Neural cell (in vitro differentiated cells): ENCODE data around the gene ZNF263. TPM values are rescaled to one million over a fixed set of nuclear protein-coding genes. Genes with fewer than 3 reads are reported as not detected.

ENCODE experiments used
- H2AFZ ChIP-seq: fragments of 200-600, 300-800 bp; sonication (generic), shearing (Covaris generic); 2 replicates; pipeline ENCODE4 v1.6.0; 2014; ENCODE audit warnings: low read depth, mild to moderate bottlenecking, antibody characterized with exemption, low read length, moderate library complexity
- H3F3A ChIP-seq: fragments of 200-600 bp; shearing (Covaris generic); 2 replicates; pipeline ENCODE4 v1.6.1; 2016; ENCODE audit warnings: mild to moderate bottlenecking, moderate library complexity, mixed read lengths, antibody characterized with exemption, low read length; ENCODE audit not compliant: insufficient read depth, poor library complexity, severe bottlenecking
- H3K27ac ChIP-seq: fragments of 200-600, 300-800 bp; sonication (generic), shearing (Covaris generic); 2 replicates; pipeline ENCODE4 v1.5.1; 2014; ENCODE audit warnings: mild to moderate bottlenecking, low read length, moderate library complexity
- H3K27me3 ChIP-seq: fragments of 300-800, 200-600 bp; sonication (generic), shearing (Covaris generic); 2 replicates; pipeline ENCODE4 v1.6.0; 2014; ENCODE audit warnings: mild to moderate bottlenecking, low read depth, low read length, moderate library complexity; ENCODE audit not compliant: insufficient read depth
- H3K36me3 ChIP-seq: fragments of 300-800, 200-600 bp; sonication (generic), shearing (Covaris generic); 2 replicates; pipeline ENCODE4 v1.5.1; 2014; ENCODE audit warnings: mild to moderate bottlenecking, antibody characterized with exemption, low read length, moderate library complexity; ENCODE audit not compliant: insufficient read depth
- H3K4me2 ChIP-seq: fragments of 300-800, 200-600 bp; sonication (generic), shearing (Covaris generic); 2 replicates; pipeline ENCODE4 v1.6.0; 2014; ENCODE audit warnings: mild to moderate bottlenecking, low read length
- H3K4me3 ChIP-seq: fragments of 300-800, 200-600 bp; sonication (generic), shearing (Covaris generic); 2 replicates; pipeline ENCODE4 v1.5.1; 2014; ENCODE audit warnings: mild to moderate bottlenecking, low read length, moderate library complexity
- H3K79me2 ChIP-seq: fragments of 200-600 bp; shearing (Covaris generic); replicated peaks from 2 replicates; pipeline ENCODE4 v1.6.0; 2014; ENCODE audit warnings: mild to moderate bottlenecking, low read length, moderate library complexity; ENCODE audit not compliant: insufficient read depth
- H3K9ac ChIP-seq: fragments of 300-800, 200-600 bp; sonication (generic), shearing (Covaris generic); 2 replicates; pipeline ENCODE4 v1.6.1; 2016; ENCODE audit warnings: mild to moderate bottlenecking, low read length, mixed read lengths
- H3K9me2 ChIP-seq: fragments of 200-600 bp; shearing (Covaris generic); 2 replicates; pipeline ENCODE4 v1.6.1; 2016; ENCODE audit warnings: mild to moderate bottlenecking, low read length, mixed read lengths; ENCODE audit not compliant: insufficient read depth
- H3K9me3 ChIP-seq: fragments of 200-600, 300-800 bp; sonication (generic), shearing (Covaris generic); 2 replicates; pipeline ENCODE4 v1.6.1; 2016; ENCODE audit warnings: mild to moderate bottlenecking, mixed run types, low read length, moderate library complexity, mixed read lengths
- H4K20me1 ChIP-seq: fragments of 200-600 bp; shearing (Covaris generic); 2 replicates; pipeline ENCODE4 v1.6.1; 2016; ENCODE audit warnings: mild to moderate bottlenecking, mixed run types; ENCODE audit not compliant: insufficient read depth
- CTCF ChIP-seq: fragments of 450-650 bp; IDR thresholded peaks from 2 replicates; pipeline ENCODE4 v1.5.1; 2014; ENCODE audit warnings: antibody characterized with exemption, mild to moderate bottlenecking, moderate library complexity; ENCODE audit not compliant: poor library complexity, severe bottlenecking
- EP300 ChIP-seq: fragments of 450-650 bp; conservative IDR thresholded peaks from 2 replicates; pipeline ENCODE4 v1.6.1; 2014; ENCODE audit warnings: antibody characterized with exemption, mild to moderate bottlenecking, moderate library complexity; ENCODE audit not compliant: poor library complexity, severe bottlenecking
- EZH2 ChIP-seq: fragments of 200-600, 300-800 bp; shearing (Covaris generic), sonication (generic); IDR thresholded peaks from 2 replicates; pipeline ENCODE4 v1.6.1; 2014; ENCODE audit warnings: antibody characterized with exemption, low read length, borderline replicate concordance, mild to moderate bottlenecking; ENCODE audit not compliant: insufficient read depth, poor library complexity, severe bottlenecking
- MXI1 ChIP-seq: fragments of 450-650 bp; conservative IDR thresholded peaks from 2 replicates; pipeline ENCODE4 v1.6.1; 2014; ENCODE audit warnings: antibody characterized with exemption, mild to moderate bottlenecking; ENCODE audit not compliant: poor library complexity, severe bottlenecking
- POLR2AphosphoS5 ChIP-seq: IDR thresholded peaks from 2 replicates; pipeline ENCODE4 v1.6.1; 2012
- RAD21 ChIP-seq: fragments of 450-650 bp; conservative IDR thresholded peaks from 2 replicates; pipeline ENCODE4 v1.6.1; 2014; ENCODE audit warnings: antibody characterized with exemption, mild to moderate bottlenecking, moderate library complexity
- REST ChIP-seq: IDR thresholded peaks from 2 replicates; pipeline ENCODE4 v1.6.1; 2012; ENCODE audit warnings: borderline replicate concordance
- SMC3 ChIP-seq: fragments of 450-650 bp; conservative IDR thresholded peaks from 2 replicates; pipeline ENCODE4 v1.6.1; 2014; ENCODE audit warnings: antibody characterized with exemption, mild to moderate bottlenecking, moderate library complexity; ENCODE audit not compliant: poor library complexity
- TAF1 ChIP-seq: IDR thresholded peaks from 2 replicates; pipeline ENCODE4 v1.6.1; 2012; ENCODE audit warnings: low read depth
- polyA plus RNA-seq: library from polyadenylated mRNA; depleted of rRNA; stranded (reverse); fragments of >200 nt; gene quantifications from 2 replicates; pipeline ENCODE4 v1.2.3, GENCODE V29; 2014

ZNF263 gene
- polyA plus RNA-seq, 1 donor from 2014 or later, result 65.4 TPM

GRCh38 chr16:3282103-3282729 is 1.1 kb upstream of the ZNF263 start:
- Histone ChIP-seq H3K4me3 (peak overlapping the region; percentile 98), H3K36me3 (no peaks in the 10 kb centered on the region), H2AFZ (peak overlapping the region; percentile 78), H3K79me2 (peaks cover 27% of the 10 kb centered on the region), H3K27me3 (no peaks in the 10 kb centered on the region), H4K20me1 (no peaks in the 10 kb centered on the region), H3K27ac (peak overlapping the region; percentile 94), H3F3A (no peaks in the 10 kb centered on the region), H3K9ac (peak overlapping the region; percentile 90), H3K4me2 (peak overlapping the region; percentile 98), H3K9me2 (no peaks in the 10 kb centered on the region), H3K9me3 (no peaks in the 10 kb centered on the region)
- TF ChIP-seq MXI1 (no peak), SMC3 (no peak), EP300 (no peak), EZH2 (no peak), TAF1 (no peak), POLR2AphosphoS5 (peak; percentile 5)

- Histone ChIP-seq H4K20me1 (no peaks in the 10 kb centered on the region), H3K9me3 (no peaks in the 10 kb centered on the region), H3K4me2 (peak overlapping the region; percentile 98), H3K27me3 (no peaks in the 10 kb centered on the region), H3K9ac (peak overlapping the region; percentile 90), H3F3A (no peaks in the 10 kb centered on the region), H3K36me3 (no peaks in the 10 kb centered on the region), H2AFZ (no peak overlapping the region), H3K79me2 (peaks cover 32% of the 10 kb centered on the region), H3K4me3 (peak overlapping the region; percentile 98), H3K9me2 (no peaks in the 10 kb centered on the region), H3K27ac (peak overlapping the region; percentile 94)
- TF ChIP-seq EP300, result no peak
- no peak for TF ChIP-seq CTCF
- TF ChIP-seq TAF1, result no peak
- TF ChIP-seq POLR2AphosphoS5, result no peak
- TF ChIP-seq RAD21, result no peak
Measured at GRCh38 chr16:3283543-3284447, 504 bp downstream of the ZNF263 start.

GRCh38 chr16:3285131-3285530 is 1.8 kb downstream of the ZNF263 start:
- H3K4me3 ChIP-seq, result peak overlapping the region; percentile 98
- H3K27ac ChIP-seq, result no peak overlapping the region
- peaks cover 8% of the 10 kb centered on the region for H3K36me3 ChIP-seq
- no peaks in the 10 kb centered on the region for H3F3A ChIP-seq
- no peaks in the 10 kb centered on the region for H3K27me3 ChIP-seq
- no peak overlapping the region for H3K9ac ChIP-seq
- H2AFZ ChIP-seq, result no peak overlapping the region
- H3K9me2 ChIP-seq, result no peaks in the 10 kb centered on the region
- H3K79me2 ChIP-seq, result peaks cover 32% of the 10 kb centered on the region
- H3K9me3 ChIP-seq, result peaks cover 6% of the 10 kb centered on the region
- peak overlapping the region; percentile 98 for H3K4me2 ChIP-seq
- TF ChIP-seq SMC3, result no peak
- no peak for TF ChIP-seq REST
- no peak for TF ChIP-seq CTCF
- TF ChIP-seq POLR2AphosphoS5, result no peak
- TF ChIP-seq RAD21, result no peak
- TF ChIP-seq TAF1, result no peak
- H4K20me1 ChIP-seq, result no peaks in the 10 kb centered on the region
